H1 (cell line): ENCODE data around the gene GATB. TPM values are rescaled to one million over a fixed set of nuclear protein-coding genes. Genes with fewer than 3 reads are reported as not detected.

Experiments
- CBX5 ChIP-seq: fragments of 300-800, 300-1000 bp; sonication (generic); IDR thresholded peaks from 2 replicates; pipeline ENCODE4 v1.7.1; 2016; ENCODE audit warnings: antibody characterized with exemption, low read length, low read depth
- NRF1 ChIP-seq: IDR thresholded peaks from 2 replicates; pipeline ENCODE4 v1.6.1; 2011; ENCODE audit warnings: mild to moderate bottlenecking, low read depth, low read length, improper control_type of control experiment
- POLR2AphosphoS5 ChIP-seq: IDR thresholded peaks from 2 replicates; pipeline ENCODE4 v1.6.1; 2011; ENCODE audit warnings: low read depth, low read length
- POU5F1 ChIP-seq: IDR thresholded peaks from 2 replicates; pipeline ENCODE4 v1.6.1; 2011; ENCODE audit warnings: low read depth, mild to moderate bottlenecking, low read length, moderate library complexity
- SAP30 ChIP-seq: fragments of 300-600 bp; sonication (generic); IDR thresholded peaks from 2 replicates; pipeline ENCODE4 v1.7.1; 2012; ENCODE audit warnings: low read length, moderate library complexity, mild to moderate bottlenecking, inconsistent platforms; ENCODE audit not compliant: insufficient read depth, insufficient replicate concordance
- SP4 ChIP-seq: IDR thresholded peaks from 2 replicates; pipeline ENCODE4 v1.6.1; 2012; ENCODE audit warnings: low read length, inconsistent platforms
- polyA plus RNA-seq, 7 experiments: library from polyadenylated mRNA; depleted of rRNA in 3 of 7; stranded (reverse) in 5 of 7; unstranded in 2 of 7; fragments of >200 nt in 5 of 7; fragments of 200-250 nt in 2 of 7; gene quantifications; 1 replicate in 5 of 7; 2 replicates in 1 of 7; 4 replicates in 1 of 7; pipeline versions ENCODE4 v1.2.1 to v1.2.3, GENCODE V29; 2011 to 2013; ENCODE audit warnings: missing spikeins in 2 of 7, mixed read lengths in 2 of 7
- total RNA-seq: library from RNA; stranded (reverse); fragmentation: NEBNext Ultra II Directional; extraction: Animal tissue kit (Norgen Biotek cat#: 25700); gene quantifications from 2 replicates; pipeline ENCODE4 v1.2.1, GENCODE V29; 2021
- TF ChIP-seq, protein P1 (sequence below): fragments of 300-600 bp; sonication (generic); IDR thresholded peaks from 2 replicates; pipeline ENCODE4 v1.7.1; 2012; ENCODE audit warnings: low read length, moderate library complexity, mild to moderate bottlenecking, inconsistent platforms; ENCODE audit not compliant: insufficient replicate concordance
- TF ChIP-seq, protein P2 (sequence below): IDR thresholded peaks from 2 replicates; pipeline ENCODE4 v1.6.1; 2012; ENCODE audit warnings: inconsistent platforms

Gene GATB
- total and polyA plus RNA-seq, 2 of the 8 experiments (the other 6 are each of a cell fraction or from before 2014, with no cell fraction given) = 15.3 to 18.0 TPM

DNA sequence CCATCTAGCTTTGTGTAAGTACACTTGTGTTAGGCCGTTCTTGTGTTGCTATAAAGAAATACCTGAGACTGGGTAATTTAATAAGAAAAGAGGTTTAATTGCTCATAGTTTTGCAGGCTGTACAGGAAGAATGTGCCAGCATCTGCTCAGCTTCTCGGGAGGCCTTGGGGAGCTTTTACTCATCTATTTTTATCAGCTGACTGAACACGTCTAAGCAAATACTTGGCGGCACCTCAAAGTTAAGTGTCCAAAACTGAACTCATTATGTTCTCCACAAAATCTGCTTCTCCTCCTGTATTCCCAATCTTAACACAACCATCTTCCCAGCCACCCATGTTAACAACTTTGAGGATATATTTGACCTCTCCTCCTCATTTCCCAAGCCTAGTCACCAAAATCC, 42.4 kb upstream of the GATB start (continued):
- TF ChIP-seq, protein P1, sequence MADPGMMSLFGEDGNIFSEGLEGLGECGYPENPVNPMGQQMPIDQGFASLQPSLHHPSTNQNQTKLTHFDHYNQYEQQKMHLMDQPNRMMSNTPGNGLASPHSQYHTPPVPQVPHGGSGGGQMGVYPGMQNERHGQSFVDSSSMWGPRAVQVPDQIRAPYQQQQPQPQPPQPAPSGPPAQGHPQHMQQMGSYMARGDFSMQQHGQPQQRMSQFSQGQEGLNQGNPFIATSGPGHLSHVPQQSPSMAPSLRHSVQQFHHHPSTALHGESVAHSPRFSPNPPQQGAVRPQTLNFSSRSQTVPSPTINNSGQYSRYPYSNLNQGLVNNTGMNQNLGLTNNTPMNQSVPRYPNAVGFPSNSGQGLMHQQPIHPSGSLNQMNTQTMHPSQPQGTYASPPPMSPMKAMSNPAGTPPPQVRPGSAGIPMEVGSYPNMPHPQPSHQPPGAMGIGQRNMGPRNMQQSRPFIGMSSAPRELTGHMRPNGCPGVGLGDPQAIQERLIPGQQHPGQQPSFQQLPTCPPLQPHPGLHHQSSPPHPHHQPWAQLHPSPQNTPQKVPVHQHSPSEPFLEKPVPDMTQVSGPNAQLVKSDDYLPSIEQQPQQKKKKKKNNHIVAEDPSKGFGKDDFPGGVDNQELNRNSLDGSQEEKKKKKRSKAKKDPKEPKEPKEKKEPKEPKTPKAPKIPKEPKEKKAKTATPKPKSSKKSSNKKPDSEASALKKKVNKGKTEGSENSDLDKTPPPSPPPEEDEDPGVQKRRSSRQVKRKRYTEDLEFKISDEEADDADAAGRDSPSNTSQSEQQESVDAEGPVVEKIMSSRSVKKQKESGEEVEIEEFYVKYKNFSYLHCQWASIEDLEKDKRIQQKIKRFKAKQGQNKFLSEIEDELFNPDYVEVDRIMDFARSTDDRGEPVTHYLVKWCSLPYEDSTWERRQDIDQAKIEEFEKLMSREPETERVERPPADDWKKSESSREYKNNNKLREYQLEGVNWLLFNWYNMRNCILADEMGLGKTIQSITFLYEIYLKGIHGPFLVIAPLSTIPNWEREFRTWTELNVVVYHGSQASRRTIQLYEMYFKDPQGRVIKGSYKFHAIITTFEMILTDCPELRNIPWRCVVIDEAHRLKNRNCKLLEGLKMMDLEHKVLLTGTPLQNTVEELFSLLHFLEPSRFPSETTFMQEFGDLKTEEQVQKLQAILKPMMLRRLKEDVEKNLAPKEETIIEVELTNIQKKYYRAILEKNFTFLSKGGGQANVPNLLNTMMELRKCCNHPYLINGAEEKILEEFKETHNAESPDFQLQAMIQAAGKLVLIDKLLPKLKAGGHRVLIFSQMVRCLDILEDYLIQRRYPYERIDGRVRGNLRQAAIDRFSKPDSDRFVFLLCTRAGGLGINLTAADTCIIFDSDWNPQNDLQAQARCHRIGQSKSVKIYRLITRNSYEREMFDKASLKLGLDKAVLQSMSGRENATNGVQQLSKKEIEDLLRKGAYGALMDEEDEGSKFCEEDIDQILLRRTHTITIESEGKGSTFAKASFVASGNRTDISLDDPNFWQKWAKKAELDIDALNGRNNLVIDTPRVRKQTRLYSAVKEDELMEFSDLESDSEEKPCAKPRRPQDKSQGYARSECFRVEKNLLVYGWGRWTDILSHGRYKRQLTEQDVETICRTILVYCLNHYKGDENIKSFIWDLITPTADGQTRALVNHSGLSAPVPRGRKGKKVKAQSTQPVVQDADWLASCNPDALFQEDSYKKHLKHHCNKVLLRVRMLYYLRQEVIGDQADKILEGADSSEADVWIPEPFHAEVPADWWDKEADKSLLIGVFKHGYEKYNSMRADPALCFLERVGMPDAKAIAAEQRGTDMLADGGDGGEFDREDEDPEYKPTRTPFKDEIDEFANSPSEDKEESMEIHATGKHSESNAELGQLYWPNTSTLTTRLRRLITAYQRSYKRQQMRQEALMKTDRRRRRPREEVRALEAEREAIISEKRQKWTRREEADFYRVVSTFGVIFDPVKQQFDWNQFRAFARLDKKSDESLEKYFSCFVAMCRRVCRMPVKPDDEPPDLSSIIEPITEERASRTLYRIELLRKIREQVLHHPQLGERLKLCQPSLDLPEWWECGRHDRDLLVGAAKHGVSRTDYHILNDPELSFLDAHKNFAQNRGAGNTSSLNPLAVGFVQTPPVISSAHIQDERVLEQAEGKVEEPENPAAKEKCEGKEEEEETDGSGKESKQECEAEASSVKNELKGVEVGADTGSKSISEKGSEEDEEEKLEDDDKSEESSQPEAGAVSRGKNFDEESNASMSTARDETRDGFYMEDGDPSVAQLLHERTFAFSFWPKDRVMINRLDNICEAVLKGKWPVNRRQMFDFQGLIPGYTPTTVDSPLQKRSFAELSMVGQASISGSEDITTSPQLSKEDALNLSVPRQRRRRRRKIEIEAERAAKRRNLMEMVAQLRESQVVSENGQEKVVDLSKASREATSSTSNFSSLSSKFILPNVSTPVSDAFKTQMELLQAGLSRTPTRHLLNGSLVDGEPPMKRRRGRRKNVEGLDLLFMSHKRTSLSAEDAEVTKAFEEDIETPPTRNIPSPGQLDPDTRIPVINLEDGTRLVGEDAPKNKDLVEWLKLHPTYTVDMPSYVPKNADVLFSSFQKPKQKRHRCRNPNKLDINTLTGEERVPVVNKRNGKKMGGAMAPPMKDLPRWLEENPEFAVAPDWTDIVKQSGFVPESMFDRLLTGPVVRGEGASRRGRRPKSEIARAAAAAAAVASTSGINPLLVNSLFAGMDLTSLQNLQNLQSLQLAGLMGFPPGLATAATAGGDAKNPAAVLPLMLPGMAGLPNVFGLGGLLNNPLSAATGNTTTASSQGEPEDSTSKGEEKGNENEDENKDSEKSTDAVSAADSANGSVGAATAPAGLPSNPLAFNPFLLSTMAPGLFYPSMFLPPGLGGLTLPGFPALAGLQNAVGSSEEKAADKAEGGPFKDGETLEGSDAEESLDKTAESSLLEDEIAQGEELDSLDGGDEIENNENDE = no peak
- TF ChIP-seq, protein P2, sequence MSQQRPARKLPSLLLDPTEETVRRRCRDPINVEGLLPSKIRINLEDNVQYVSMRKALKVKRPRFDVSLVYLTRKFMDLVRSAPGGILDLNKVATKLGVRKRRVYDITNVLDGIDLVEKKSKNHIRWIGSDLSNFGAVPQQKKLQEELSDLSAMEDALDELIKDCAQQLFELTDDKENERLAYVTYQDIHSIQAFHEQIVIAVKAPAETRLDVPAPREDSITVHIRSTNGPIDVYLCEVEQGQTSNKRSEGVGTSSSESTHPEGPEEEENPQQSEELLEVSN = no peak
- no peak for TF ChIP-seq NRF1
- no peak for TF ChIP-seq POLR2AphosphoS5
- no peak for TF ChIP-seq POU5F1
- no peak for TF ChIP-seq SP4
- no peak for TF ChIP-seq SAP30
- no peak for TF ChIP-seq CBX5
